GM21717 (cell line): ENCODE results near the gene CSAD.
A peak's percentile ranks its signal among the peaks of the same experiment; 100 is the strongest.

Source experiments
- ATAC-seq: cut with Tn5 transposase; IDR thresholded peaks from one replicate; pipeline ENCODE4 v1.9.1; 2021; ENCODE audit warnings: mild to moderate bottlenecking, moderate library complexity; ENCODE audit not compliant: unreplicated experiment

CSAD gene

GRCh38 chr12:53200107-53200457 is 19.4 kb upstream of the CSAD start:
- peak; percentile 10 for ATAC-seq

- no peak for ATAC-seq
These were observed 19.0 kb upstream of the CSAD start for GRCh38 chr12:53199700-53200099.

DNA sequence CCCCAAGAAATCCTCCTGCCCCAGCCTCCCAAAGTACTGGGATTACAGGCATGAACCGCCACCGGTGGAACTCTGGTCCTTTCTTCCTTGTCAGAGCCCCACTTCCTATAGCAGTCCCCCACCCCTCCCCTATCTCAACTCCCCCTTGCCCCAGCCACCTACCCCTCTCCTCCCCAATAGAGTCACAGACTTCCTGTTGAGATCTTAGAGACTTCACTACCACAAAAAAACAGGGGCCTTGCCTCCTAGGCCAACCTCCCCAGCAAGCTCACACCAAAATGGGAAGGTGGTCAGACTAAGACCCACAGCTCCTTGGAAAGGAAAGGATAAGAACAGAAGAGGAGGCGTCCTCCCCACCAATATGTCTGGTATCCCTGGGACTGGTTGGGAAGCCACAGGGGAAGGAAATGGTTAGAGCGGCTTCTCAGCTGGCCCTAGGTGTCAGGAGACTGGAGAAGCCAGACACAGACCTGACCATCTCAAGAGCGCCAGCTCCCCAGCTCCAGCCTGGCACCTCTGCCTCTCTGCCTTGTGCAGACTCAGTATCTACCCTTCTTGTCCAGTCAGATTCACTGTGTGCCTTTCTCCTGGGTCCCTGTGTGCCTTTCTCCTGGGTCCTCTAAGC is 17.9 kb upstream of the CSAD start:
- ATAC-seq: no peak

- ATAC-seq: no peak
These were observed 16.4 kb upstream of the CSAD start for GRCh38 chr12:53197011-53197640.

- ATAC-seq: no peak
These were observed 15.8 kb upstream of the CSAD start for GRCh38 chr12:53196486-53196885.

- no peak for ATAC-seq
These were observed 15.0 kb upstream of the CSAD start for GRCh38 chr12:53195516-53196420.

- ATAC-seq: no peak
These were observed 14.2 kb upstream of the CSAD start for GRCh38 chr12:53194973-53195372.

- ATAC-seq: no peak
These were observed 13.4 kb upstream of the CSAD start for GRCh38 chr12:53193985-53194716.

DNA sequence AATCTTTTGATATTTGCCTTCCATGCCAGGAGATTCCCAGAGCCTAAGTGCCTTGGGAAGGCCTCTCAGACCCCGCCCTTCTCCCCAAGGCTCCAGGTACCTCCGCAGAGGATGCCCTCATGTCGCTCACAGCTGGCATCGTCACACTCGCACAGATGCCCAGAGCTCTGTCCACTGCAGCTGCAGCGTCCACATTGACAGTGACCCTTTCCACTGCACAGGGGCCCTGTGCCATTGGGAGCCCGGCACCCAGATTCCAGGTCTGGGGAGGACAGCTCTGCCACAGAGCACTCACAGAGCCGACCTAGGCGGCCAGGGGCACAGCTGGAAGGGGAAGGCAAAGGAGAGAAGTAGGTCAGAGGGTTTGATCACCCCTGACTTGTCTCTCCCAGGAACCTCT is 12.3 kb upstream of the CSAD start:
- ATAC-seq: no peak

GRCh38 chr12:53192531-53193021 is 11.9 kb upstream of the CSAD start:
- ATAC-seq: no peak

- ATAC-seq: no peak
These were observed 11.3 kb upstream of the CSAD start for GRCh38 chr12:53191885-53192530.

GRCh38 chr12:53191096-53191884 is 10.6 kb upstream of the CSAD start:
- no peak for ATAC-seq

GRCh38 chr12:53190108-53190729 is 9.5 kb upstream of the CSAD start:
- no peak for ATAC-seq

DNA sequence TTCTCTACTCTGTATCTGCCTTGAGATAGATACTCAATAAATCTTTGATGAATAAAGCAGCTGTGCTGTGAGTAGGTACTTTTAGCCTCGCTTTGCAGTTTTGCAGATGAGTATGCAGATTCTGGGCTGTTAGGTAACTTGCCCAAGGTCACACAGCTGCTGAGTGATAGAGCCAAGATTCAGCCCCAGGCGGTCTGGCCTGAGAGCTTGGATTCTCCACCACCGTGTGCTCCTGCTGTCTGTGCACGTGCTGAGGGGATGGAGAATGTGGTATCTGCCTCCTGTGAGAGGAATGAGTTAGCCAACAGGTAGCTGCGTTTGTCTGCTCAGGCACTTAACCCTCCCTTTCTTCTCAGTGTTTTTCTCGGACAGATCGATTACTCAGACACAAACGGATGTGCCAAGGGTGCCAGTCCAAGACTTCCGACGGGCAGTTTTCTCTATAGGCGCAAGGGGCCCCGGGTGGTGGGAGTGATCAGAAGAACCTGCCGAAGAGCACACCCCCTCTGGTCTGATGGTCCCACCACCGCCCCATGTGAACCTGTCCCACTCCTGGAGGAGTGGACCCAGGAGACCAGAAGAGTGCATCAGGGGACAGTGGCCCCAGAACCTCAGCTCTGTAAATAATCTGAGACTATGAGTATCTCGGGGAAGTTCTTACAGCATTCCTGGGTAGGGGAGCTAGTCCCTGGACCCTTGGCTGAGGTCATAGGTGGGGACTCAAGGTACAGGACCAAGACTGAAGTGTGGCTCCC is 6.6 kb upstream of the CSAD start:
- no peak for ATAC-seq

DNA sequence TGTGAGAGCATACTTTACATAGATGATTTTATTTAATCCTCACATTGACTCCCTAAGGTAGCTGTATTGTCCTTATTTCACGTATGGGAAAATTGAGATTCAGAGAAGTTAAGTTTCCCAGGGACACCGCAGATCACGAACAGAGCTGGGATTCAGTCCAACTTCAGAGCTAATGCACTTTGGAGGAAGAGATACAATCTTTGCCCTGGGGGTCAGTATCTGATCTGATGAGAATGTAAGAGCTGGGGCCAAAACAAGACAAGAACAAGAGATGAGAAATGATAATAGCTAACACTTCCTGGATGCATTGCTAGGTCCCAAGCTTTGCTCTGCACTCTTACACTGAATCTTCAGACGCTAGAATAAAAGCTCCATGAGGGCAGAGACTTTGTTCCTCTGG is 6.0 kb upstream of the CSAD start:
- no peak for ATAC-seq

GRCh38 chr12:53185582-53186153 is 4.9 kb upstream of the CSAD start:
- ATAC-seq: no peak

DNA sequence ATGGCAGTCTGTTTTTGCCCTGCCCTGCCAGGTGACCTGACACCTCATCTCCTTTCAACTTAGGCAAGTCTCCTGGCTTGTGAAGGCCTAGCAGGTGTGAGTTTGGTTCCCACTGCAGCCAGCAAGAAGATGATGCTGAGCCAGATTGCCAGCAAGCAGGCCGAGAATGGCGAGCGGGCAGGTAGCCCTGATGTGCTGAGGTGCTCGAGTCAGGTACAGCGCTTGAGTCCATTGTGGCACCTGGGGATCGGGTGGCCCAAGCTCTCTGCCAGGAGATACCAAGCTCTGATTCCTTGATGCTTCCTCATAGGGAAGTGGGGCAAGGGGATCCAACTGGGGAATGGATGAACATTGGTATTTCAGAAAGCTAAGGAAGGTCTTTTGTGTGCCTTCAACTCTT is 4.1 kb upstream of the CSAD start:
- ATAC-seq: no peak

DNA sequence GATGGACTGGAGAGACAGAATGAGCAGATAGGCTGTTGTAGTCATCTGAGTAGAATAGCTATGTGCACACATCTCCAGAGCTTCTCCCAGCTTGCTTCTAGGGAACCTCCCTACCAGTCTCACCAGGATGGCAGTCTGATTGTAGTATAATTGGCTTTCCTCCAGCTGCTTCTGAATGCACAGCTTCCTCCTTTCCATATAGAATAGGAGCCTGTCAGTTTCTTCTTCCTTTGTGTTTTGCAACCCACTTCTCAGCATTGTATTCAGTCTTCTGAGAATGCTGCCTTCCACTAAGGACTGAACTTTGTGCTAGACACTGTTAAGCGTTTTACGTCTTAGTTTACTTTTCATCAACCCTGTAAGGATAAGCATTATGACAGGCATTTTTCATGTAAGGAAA is 2.2 kb upstream of the CSAD start:
- no peak for ATAC-seq
